GM12878 (cell line): Measurements from ENCODE around the gene CRB3. TPM values are rescaled to one million over a fixed set of nuclear protein-coding genes. Genes with fewer than 3 reads are reported as not detected.

Source experiments
- ATAC-seq: fragments of 200-7000 bp; cut with Tn5 transposase; 3 replicates; pipeline ENCODE4 v1.9.1; 2020; ENCODE audit warnings: mild to moderate bottlenecking, moderate library complexity
- BruUV-seq: library from RNA; stranded (reverse); fragments of 400-500 nt; replicated peaks from 2 replicates; lab custom pipeline; 2021; lab: Mats Ljungman, UMichigan
- CTCF ChIA-PET: fragments of 300-600 bp; sonication (Branson Sonifier 250); formaldehyde crosslinking; extraction: SDS; loops from one replicate; lab custom pipeline; 2021; ENCODE audit warnings: inconsistent platforms; lab: Yijun Ruan, JAX
- POLR2A ChIA-PET: fragments of 350-600 bp; formaldehyde crosslinking; extraction: SDS; loops from one replicate; lab custom pipeline; 2021; ENCODE audit warnings: inconsistent platforms; lab: Charles Lee
- RAD21 ChIA-PET: fragments of 300-600 bp; sonication (Branson Sonifier 250); formaldehyde crosslinking; loops from one replicate; lab custom pipeline; 2023; ENCODE audit warnings: antibody characterized with exemption; ENCODE audit not compliant: unreplicated experiment; lab: Charles Lee
- SMC1A ChIA-PET: fragments of 300-600 bp; sonication (Branson Sonifier 250); formaldehyde crosslinking; loops from one replicate; lab custom pipeline; 2023; ENCODE audit not compliant: unreplicated experiment, uncharacterized antibody; lab: Charles Lee
- DNase-seq: peaks from one replicate; pipeline ENCODE4 v3.0.0-alpha.2; 2011; ENCODE audit warnings: low read depth, low spot score
- FAIRE-seq: peaks from 3 replicates; lab custom pipeline; 2011; peaks lifted over from hg19 to GRCh38; lab: Jason Lieb, UNC
- H2AFZ ChIP-seq: 2 replicates; pipeline ENCODE4 v1.6.0; 2011; ENCODE audit warnings: low read depth, low read length, control low read depth; ENCODE audit not compliant: control insufficient read depth
- H3K27ac ChIP-seq: 2 replicates; pipeline ENCODE4 v1.5.1; 2011; ENCODE audit warnings: control low read depth; ENCODE audit not compliant: control insufficient read depth, insufficient read depth
- H3K27me3 ChIP-seq, 2 experiments: replicated peaks in 1 of 2; 2 replicates each; pipeline versions ENCODE4 v1.6.0 to v1.6.1; 2011; ENCODE audit warnings: low read length in 1 of 2; ENCODE audit not compliant: control insufficient read depth in 2 of 2, insufficient read depth in 2 of 2
- H3K36me3 ChIP-seq, 2 experiments: 2 replicates each; pipeline ENCODE4 v1.5.1; 2011; ENCODE audit warnings: low read length in 1 of 2; ENCODE audit not compliant: control insufficient read depth in 2 of 2, insufficient read depth in 2 of 2
- H3K4me1 ChIP-seq: 2 replicates; pipeline ENCODE4 v1.6.1; 2011; ENCODE audit warnings: mild to moderate bottlenecking, low read length, moderate library complexity, mixed read lengths; ENCODE audit not compliant: control insufficient read depth, insufficient read depth
- H3K4me2 ChIP-seq: 2 replicates; pipeline ENCODE4 v1.6.0; 2011; ENCODE audit warnings: control low read depth; ENCODE audit not compliant: control insufficient read depth, insufficient read depth
- H3K4me3 ChIP-seq: fragments of 200-600 bp; sonication (generic); 2 replicates; pipeline ENCODE4 v1.5.1; 2016
- H3K79me2 ChIP-seq: 2 replicates; pipeline ENCODE4 v1.6.0; 2011; ENCODE audit warnings: low read length; ENCODE audit not compliant: control insufficient read depth, insufficient read depth
- H3K9ac ChIP-seq: 2 replicates; pipeline ENCODE4 v1.8.0; 2011; ENCODE audit warnings: low read length, control low read depth, mixed read lengths; ENCODE audit not compliant: control insufficient read depth, insufficient read depth
- H3K9me3 ChIP-seq: replicated peaks from 3 replicates; pipeline ENCODE4 v1.5.1; 2011; ENCODE audit warnings: mild to moderate bottlenecking, low read length; ENCODE audit not compliant: control insufficient read depth, insufficient read depth
- H4K20me1 ChIP-seq: 2 replicates; pipeline ENCODE4 v1.6.0; 2011; ENCODE audit not compliant: control insufficient read depth, insufficient read depth
- BHLHE40 ChIP-seq, 2 experiments: fragments of 450-650 bp in 1 of 2; IDR thresholded peaks; 2 replicates each; pipeline ENCODE4 v1.6.1; 2011 to 2017; ENCODE audit warnings: low read depth in 2 of 2, borderline replicate concordance in 1 of 2, improper control_type of control experiment in 1 of 2, low read length in 1 of 2, mild to moderate bottlenecking in 1 of 2
- CHD4 ChIP-seq: fragments of 200-600 bp; sonication (generic); IDR thresholded peaks from 2 replicates; pipeline ENCODE4 v1.6.1; 2016; ENCODE audit warnings: mild to moderate bottlenecking
- E2F4 ChIP-seq: IDR thresholded peaks from 2 replicates; pipeline ENCODE4 v1.6.1; 2012; ENCODE audit warnings: low read depth, low read length, improper control_type of control experiment
- ESRRA ChIP-seq: IDR thresholded peaks from 2 replicates; pipeline ENCODE4 v1.6.1; 2012; ENCODE audit warnings: mild to moderate bottlenecking, low read length, improper control_type of control experiment
- HDGF ChIP-seq: fragments of 450-650 bp; IDR thresholded peaks from 2 replicates; pipeline ENCODE4 v1.6.1; 2016; ENCODE audit warnings: antibody characterized with exemption
- IRF4 ChIP-seq: IDR thresholded peaks from 2 replicates; pipeline ENCODE4 v1.6.1; 2011; ENCODE audit warnings: low read depth, low read length
- IRF5 ChIP-seq: fragments of 450-650 bp; IDR thresholded peaks from 2 replicates; pipeline ENCODE4 v1.6.1; 2017; ENCODE audit warnings: borderline replicate concordance
- PKNOX1 ChIP-seq: fragments of 450-650 bp; IDR thresholded peaks from 2 replicates; pipeline ENCODE4 v1.6.1; 2016; ENCODE audit warnings: mild to moderate bottlenecking
- PRDM15 ChIP-seq: fragments of 450-650 bp; formaldehyde crosslinking; IDR thresholded peaks from 2 replicates; pipeline ENCODE4 v1.4.0; 2020; ENCODE audit warnings: mild to moderate bottlenecking, moderate library complexity
- RAD21 ChIP-seq: IDR thresholded peaks from 2 replicates; pipeline ENCODE4 v1.6.1; 2011; ENCODE audit warnings: mild to moderate bottlenecking, low read depth, low read length, moderate library complexity; ENCODE audit not compliant: insufficient read depth
- SP1 ChIP-seq: IDR thresholded peaks from one replicate; pipeline ENCODE4 v1.6.1; 2011; ENCODE audit warnings: low read depth, low read length
- ZNF207 ChIP-seq: fragments of 450-650 bp; IDR thresholded peaks from 2 replicates; pipeline ENCODE4 v1.6.1; 2014; ENCODE audit warnings: antibody characterized with exemption, mild to moderate bottlenecking, borderline replicate concordance
- WGBS: methylation state at CpG from one replicate; pipeline ENCODE4 v1.1.6; 2016; ENCODE audit warnings: low lambda C conversion rate; ENCODE audit not compliant: insufficient replicate concordance, insufficient coverage; ENCODE audit errors: missing lambda C conversion rate; 5-methylcytosine and 5-hydroxymethylcytosine counted together
- in situ Hi-C: fragments of 300-500 bp; cut with MboI; formaldehyde crosslinking; loops from 9 replicates; pipeline ENCODE4 v1.14.3; 2018; ENCODE audit warnings: mixed read lengths
- intact Hi-C: fragments of 100-400 bp; cut with micrococcal nuclease; formaldehyde crosslinking; loops from one replicate; pipeline ENCODE4 v1.14.2; 2022; ENCODE audit not compliant: unreplicated experiment
- polyA plus RNA-seq, 11 experiments: library from polyadenylated mRNA; depleted of rRNA in 4 of 11; unstranded in 6 of 11; stranded (reverse) in 5 of 11; fragments of >200 nt; fragmentation: Nextera tagmentation in 4 of 11; fragmentation: Illumina TruSeq in 1 of 11; extraction: Ambion mirVana in 4 of 11; extraction: Trizol in 1 of 11; gene quantifications; 1 replicate in 1 of 11; 2 replicates in 10 of 11; pipeline versions ENCODE4 v1.2.1 to v1.2.3, GENCODE V29; 2011 to 2016; ENCODE audit warnings: inconsistent platforms in 2 of 11, missing spikeins in 2 of 11, low read depth in 1 of 11
- total RNA-seq, 4 experiments: library from RNA; depleted of rRNA in 3 of 4; stranded (reverse); fragments of >200 nt in 3 of 4; fragmentation: Illumina TruSeq in 1 of 4; extraction: Trizol in 1 of 4; gene quantifications; 2 replicates each; pipeline versions ENCODE4 v1.2.1 to v1.2.3, GENCODE V29; 2013 to 2021

CRB3 gene
- total and polyA plus RNA-seq, 10 of the 15 experiments (the other 5 are each of a cell fraction or from before 2014, with no cell fraction given) = 0.11 to 1.9 (median 0.98) TPM; not detected in 1

GRCh38 chr19:6439743-6440142, 24.3 kb upstream of the CRB3 start:
- H3K9ac ChIP-seq = no peak overlapping the region
- no peak for FAIRE-seq
- ChIA-PET POLR2A (no interaction called here), RAD21 (no interaction called here), SMC1A (no interaction called here), CTCF (no interaction called here)
- intact Hi-C loops (no loop called here), in situ Hi-C loops (no loop called here)
- DNase-seq = no peak
- no peak for ATAC-seq
- H3K4me1 ChIP-seq = no peaks in the 10 kb centered on the region
- no peak overlapping the region for H2AFZ ChIP-seq
- no peak overlapping the region for H3K4me3 ChIP-seq
- no peak overlapping the region for H3K27ac ChIP-seq
- no peaks in the 10 kb centered on the region for H3K27me3 ChIP-seq
- no peaks in the 10 kb centered on the region for H4K20me1 ChIP-seq
- BruUV-seq = no TSS peak
- no peaks in the 10 kb centered on the region for H3K79me2 ChIP-seq
- WGBS = 83% methylated on average over 3 of the region's 4 CpGs
- no peaks in the 10 kb centered on the region for H3K36me3 ChIP-seq
- no peaks in the 10 kb centered on the region for H3K9me3 ChIP-seq
- no peak overlapping the region for H3K4me2 ChIP-seq
- TF ChIP-seq SP1 (no peak), PRDM15 (CRISPR knock-in tag) (no peak), CHD4 (no peak), ZNF207 (no peak), ESRRA (no peak), IRF5 (no peak), BHLHE40 (IDR thresholded peaks at IDR 0.05; ENCODE audit: borderline replicate concordance in 1 of 2, low read depth in 2 of 2, low read length in 1 of 2) (no peak), PKNOX1 (no peak), E2F4 (no peak), HDGF (no peak), IRF4 (no peak), RAD21 (no peak)
